ENCODE measurements around the gene MCEMP1. TPM values are rescaled to one million over a fixed set of nuclear protein-coding genes. Genes with fewer than 3 reads are reported as not detected.

Gene MCEMP1
- polyA plus RNA-seq, 3 donors: 0.21 to 0.53 (median 0.21) TPM

GRCh38 chr19:7692417-7693088 is 15.7 kb downstream of the MCEMP1 start:
- no peak for DNase-seq

DNA sequence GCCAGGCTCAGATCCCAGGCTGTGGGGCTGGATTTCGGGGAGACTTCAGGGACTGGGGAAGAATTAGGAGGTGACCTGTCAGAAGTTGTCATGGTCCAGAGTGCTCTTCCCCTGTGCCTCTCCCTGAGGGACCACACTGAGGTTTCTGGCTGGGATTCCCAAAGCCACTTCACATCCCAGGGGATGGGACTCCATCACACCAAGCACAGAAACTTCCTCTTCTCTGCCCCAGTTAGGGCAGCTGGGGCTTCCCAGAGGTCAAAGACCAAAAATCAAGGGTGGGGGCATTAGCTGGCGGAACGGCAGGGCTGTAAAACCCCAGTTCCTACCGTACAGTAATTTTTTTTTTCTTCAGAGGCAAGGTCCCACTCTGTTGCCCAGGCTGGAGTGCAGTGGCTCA is 17.6 kb downstream of the MCEMP1 start:
- no peak for DNase-seq

GRCh38 chr19:7697721-7698287 is 20.9 kb downstream of the MCEMP1 start:
- DNase-seq: no peak

- no peak for DNase-seq
Measured at GRCh38 chr19:7698583-7698982, 21.7 kb downstream of the MCEMP1 start.

DNA sequence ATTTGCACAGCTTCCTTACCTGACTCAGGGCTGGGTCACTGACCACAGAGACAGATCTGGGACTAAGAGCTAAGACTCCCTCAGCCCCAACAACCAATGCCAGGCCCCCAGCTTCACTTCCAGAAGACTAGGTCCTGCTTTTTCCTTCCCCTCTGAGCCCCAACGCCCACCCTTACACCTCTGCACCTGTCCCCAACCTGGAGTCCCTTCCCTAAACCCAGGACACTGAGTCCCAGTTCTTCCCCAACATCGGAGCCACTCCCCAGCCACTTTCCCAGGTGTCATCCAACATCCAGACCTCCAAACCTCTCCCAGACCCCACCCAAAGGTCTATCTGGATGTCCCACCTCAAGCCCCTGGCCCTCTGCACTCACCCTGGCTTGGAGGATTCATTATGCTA is 22.1 kb downstream of the MCEMP1 start:
- DNase-seq: no peak

DNA sequence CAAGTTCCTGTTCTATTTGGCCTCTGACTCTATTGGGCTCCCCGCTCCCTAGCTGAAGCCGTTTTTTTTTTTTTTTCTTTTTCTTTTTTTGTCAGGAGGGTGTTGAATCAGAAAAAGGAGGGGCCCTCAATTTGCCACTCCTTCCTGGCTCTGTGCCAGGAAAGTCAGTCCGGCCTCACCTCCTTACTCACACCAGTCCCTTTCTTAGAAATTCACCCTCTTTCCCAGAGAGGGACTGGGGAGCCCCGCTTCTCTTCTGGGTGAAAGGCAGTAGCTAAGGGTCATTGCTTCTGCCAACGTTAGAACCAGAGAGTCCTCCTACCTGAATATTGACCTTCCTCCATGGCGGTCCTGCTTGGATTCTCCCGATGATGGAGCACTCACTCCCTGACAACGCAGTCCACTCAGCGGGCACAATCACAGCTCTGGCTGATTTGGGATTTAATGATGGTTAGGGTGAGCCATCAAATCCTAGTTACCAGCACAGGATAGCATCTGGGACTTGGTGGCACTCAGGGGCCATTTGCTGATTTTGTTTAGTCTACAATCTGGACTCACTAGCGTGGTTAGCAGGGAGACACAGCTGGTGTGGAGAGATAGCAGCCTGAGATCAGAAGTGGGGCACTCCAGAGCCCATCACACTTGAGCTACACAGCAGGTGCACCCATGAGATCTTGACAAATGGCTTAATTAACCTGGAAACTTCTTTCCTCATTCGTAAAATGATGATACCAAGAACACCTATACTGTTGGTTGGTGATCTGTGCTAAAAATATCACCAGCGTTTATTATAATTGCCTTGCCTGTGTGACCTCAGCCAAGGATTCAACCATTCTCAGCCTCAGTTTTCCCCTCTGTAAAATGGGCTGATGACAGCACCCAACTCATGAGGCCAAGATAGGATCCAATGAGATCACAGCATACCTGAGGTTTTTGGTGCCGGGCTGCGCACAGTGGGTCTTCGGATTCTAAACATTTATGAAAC is 22.8 kb downstream of the MCEMP1 start:
- DNase-seq: no peak

DNA sequence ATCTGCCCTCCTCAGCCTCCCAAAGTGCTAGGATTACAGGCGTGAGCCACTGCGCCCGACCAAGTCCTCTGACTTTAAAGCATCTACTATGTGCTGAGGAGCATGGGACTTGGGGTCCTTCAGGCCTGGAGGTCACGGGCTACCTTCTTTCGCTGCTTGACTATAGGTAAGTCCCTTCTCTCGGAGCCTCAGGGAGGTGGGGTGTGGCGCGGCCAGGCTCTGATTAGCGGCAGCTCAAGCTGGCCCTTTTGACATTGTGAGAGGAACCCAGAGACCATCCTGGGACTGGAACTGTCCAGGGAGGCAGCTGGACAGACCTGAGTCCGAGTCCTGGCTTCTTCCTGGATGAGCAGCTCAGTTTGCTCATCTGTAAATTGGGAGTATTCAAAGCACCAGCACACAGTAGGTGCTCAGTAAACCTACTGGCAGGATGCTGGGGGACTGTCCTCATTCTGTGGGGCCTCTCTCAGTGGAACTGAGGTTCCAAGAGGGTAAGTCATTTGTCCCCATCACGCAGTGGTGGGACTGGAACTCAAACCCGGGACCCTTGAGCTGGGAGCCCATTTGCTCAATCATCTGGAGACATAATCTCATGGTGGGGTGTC is 24.3 kb downstream of the MCEMP1 start:
- DNase-seq: no peak

- no peak for DNase-seq
Measured at GRCh38 chr19:7701654-7702457, 25.0 kb downstream of the MCEMP1 start, which contains the start of gene FCER2. Gene FCER2 (minus strand): TSS chr19:7702131. CDS start chr19:7699760, 2,371 bp downstream.

- DNase-seq: no peak
Measured at GRCh38 chr19:7703332-7703731, 26.4 kb downstream of the MCEMP1 start.

DNA sequence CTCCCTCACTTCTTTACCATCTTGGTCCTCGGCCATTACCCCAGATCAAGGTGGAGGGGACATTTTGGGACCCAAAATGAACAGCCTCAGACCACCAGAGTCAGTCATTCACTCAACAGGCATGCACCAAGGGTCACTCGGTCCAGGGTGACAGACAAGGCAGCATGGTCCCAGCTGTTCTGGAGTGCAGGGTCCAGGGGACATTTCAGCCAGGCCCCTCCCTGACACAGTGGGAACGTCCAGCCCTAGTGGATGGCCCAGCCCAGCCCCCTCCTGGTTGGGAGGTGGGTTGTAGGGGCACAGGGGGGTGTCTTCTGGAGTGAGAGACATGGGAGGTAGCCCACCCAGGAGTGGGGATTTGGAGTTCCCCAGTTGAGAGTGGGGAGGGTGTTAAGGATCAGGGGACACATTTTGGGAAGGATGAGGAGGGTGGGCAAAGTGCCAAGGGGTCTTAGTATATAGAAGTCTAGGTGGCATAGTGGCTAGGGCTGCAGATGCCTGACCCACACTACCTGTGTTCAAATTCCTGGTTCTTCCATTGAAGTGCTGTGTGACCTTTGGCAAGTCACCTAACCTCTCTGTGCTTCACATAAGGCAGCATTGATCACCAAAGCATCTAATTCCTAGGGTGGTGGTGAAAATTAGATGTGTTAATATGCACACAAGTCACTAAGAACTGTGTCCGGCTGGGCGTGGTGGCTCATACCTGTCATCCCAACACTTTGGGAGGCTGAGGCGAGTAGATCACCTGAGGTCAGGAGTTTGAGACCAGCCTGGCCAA is 27.6 kb downstream of the MCEMP1 start:
- DNase-seq: no peak

GRCh38 chr19:7705387-7706187 is 28.7 kb downstream of the MCEMP1 start:
- DNase-seq: no peak

DNA sequence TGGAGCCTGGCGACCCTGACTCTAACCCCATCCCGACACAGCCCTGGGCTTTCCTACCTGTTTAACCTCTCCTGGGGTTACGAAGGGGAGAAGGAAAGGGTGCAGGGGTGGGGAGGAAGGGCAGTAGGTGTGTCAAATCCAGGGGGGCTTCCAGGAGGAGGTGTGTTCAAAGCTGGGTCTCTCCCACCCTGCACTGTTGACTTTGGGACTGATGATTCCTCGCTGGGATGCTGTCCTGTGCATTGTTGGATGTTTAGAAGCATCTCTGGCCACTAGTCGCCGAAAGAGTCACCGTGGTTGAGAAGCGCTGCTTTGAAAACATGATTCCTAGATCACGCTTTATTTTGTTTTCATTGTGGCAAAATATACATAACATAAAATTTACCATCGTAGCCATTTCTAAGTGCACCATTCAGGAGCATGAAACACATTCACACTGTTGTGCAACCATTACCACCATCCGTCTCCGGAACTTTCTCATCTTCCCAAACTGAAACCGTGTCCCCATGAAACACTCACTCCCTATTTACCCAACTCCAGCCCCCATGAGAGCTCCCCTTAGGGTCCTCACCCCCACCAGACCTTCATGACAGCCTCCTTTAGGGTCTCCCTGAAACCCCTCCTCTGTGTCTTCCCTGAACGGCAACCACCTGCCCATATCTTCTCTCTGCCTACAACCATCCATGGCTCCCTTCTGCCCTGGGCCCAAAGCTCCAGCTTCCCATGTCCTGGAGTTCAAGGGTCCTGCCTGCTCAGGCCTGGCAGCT is 29.5 kb downstream of the MCEMP1 start:
- no peak for DNase-seq

DNA sequence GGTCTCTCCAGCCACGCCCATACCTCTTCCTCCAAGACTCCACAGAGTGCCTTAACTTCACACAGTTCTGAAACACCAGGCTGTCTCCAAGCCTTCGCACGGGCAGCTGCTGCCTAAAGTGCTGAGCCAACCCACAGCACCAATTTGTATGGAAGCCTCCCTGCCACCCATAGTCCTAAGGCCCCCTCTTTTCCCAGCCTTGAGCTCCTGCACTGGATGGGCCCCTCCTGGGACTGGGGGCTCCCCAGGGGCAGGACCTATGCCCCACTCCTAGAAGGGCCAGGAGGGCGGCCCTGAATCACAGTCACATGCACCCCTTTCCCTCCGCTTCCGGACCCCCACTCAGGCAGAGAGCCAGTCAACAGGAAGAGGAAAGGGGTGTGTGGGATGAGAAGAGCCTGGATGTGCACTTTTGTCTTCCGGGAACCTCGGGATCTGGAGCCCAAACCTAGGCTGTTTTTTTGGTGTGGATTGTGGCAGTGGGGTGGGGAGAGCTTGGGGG is 30.1 kb downstream of the MCEMP1 start:
- no peak for DNase-seq

DNA sequence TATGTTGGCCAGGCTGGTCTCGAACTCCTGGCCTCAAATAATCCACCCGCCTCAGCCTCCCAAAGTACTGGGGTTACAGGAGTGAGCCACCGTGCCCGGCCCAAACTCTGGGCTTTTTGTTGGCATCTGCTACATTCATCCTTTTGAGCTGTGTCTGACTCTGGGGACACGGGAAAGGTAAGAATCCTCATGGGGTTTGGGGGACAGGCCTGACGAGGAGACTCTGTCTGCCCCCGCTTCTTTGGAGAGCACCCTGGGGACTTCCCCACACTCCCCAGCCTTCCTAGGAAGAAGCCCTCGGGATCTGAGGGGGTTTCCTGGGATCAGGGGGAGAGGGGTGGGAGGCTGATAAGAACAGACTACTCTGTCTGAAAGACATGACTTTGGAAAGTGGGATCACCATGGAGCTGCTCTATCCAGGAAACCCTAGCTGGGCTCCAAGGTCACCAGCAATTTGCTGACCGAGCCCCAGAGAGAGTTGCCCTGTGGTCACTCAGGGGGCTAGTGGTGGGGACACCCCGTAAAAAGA is 33.1 kb downstream of the MCEMP1 start:
- no peak for DNase-seq

GRCh38 chr19:7710616-7711015 is 33.7 kb downstream of the MCEMP1 start:
- DNase-seq: no peak

DNA sequence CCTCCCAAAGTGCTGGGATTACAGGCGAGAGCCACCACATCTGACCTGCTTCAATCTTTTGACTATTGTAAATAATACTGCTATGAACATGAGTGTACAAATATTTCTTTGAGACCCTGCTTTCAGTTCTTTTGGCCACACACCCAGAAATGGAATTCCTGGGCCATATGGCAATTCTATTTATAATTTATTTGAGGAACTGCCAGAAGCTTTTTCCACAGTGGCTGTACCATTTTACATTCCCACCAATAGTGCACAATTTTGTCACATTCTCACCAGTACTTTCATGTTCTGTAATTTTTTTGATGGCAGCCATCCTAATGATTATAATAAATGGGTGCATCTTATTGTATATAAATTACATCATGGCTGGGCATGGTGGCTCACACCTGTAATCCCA is 38.8 kb downstream of the MCEMP1 start:
- DNase-seq: no peak

GRCh38 chr19:7716762-7717161 is 39.9 kb downstream of the MCEMP1 start:
- no peak for DNase-seq

DNA sequence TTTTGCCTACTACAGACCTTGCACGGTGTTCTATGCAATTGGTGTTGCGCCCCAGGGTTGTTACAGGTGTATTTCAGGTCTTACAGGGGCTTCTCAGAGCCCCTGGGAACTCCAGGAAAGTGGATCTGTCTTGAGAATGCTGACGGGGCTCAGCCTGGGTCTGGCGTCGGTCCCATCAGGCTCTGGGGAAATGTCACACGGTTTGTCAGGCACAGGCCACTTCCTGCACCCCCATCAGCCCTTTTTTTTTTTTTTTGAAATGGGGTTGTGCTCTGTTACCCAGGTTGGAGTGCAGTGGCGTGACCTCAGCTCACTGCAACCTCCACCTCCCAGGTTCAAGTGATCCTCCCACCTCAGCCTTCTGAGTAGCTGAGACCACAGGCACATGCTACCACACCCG is 41.8 kb downstream of the MCEMP1 start:
- no peak for DNase-seq
